Peyer's patch (tissue), 4 donors: Measurements from ENCODE around the gene NOL4L.

Experiments
- CTCF ChIP-seq, 6 experiments: fragments of 450-650 bp in 4 of 6; fragments of 200-600 bp in 2 of 6; sonication (generic) in 1 of 6; IDR thresholded peaks; one replicate each; pipeline ENCODE4 v1.5.1; 2017 to 2019; ENCODE audit warnings: antibody characterized with exemption in 6 of 6, mild to moderate bottlenecking in 3 of 6, moderate library complexity in 1 of 6
- POLR2A ChIP-seq, 2 donors: fragments of 450-650 bp; IDR thresholded peaks; one replicate each; pipeline ENCODE4 v1.5.1; 2017; ENCODE audit warnings: antibody characterized with exemption in 2 of 2, mild to moderate bottlenecking in 2 of 2, moderate library complexity in 2 of 2

GRCh38 chr20:32554965-32555289 lies 30.2 kb downstream of the NOL4L start:
- TF ChIP-seq CTCF (IDR thresholded peaks at IDR 0.05) (no peak), POLR2A (IDR thresholded peaks at IDR 0.05) (no peak)
